ENCODE measurements around the gene BICDL1. TPM values are rescaled to one million over a fixed set of nuclear protein-coding genes. Genes with fewer than 3 reads are reported as not detected.

BICDL1 gene
- total and polyA plus RNA-seq, 10 donors: 4.5 to 16.0 (median 8.7) TPM

DNA sequence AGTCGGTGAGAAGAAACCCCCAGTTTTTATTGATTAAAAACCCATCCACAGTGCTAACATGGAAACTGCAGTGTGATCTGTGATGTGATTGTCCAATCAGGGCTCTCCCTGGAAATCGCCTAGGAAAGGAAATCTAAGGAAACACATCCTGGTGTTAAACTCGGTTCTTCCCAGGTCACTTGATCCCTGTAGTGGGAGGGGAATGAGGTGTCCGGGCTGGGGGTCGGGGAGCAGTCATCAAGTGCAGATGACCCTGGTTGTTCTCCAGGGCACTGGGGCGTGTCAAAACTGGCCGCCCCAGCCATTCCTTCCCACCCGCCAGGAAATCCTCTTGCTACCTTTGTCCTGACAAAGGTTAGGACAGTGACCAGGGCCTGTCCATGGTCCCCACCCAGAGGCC is 106.7 kb downstream of the BICDL1 start:
- TF ChIP-seq, protein P1, sequence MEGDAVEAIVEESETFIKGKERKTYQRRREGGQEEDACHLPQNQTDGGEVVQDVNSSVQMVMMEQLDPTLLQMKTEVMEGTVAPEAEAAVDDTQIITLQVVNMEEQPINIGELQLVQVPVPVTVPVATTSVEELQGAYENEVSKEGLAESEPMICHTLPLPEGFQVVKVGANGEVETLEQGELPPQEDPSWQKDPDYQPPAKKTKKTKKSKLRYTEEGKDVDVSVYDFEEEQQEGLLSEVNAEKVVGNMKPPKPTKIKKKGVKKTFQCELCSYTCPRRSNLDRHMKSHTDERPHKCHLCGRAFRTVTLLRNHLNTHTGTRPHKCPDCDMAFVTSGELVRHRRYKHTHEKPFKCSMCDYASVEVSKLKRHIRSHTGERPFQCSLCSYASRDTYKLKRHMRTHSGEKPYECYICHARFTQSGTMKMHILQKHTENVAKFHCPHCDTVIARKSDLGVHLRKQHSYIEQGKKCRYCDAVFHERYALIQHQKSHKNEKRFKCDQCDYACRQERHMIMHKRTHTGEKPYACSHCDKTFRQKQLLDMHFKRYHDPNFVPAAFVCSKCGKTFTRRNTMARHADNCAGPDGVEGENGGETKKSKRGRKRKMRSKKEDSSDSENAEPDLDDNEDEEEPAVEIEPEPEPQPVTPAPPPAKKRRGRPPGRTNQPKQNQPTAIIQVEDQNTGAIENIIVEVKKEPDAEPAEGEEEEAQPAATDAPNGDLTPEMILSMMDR (IDR thresholded peaks at IDR 0.05 in 8 of 11, conservative IDR thresholded peaks at IDR 0.05 in 3 of 11): no peak
- TF ChIP-seq POLR2A (IDR thresholded peaks at IDR 0.05) (no peak), POLR2AphosphoS5 (IDR thresholded peaks at IDR 0.05) (no peak)
- WGBS, 5 donors: 71 to 95% (median 84%) methylated on average over 5 to 8 of the region's 8 CpGs
- Histone ChIP-seq H3K9me3 (no peaks in the 10 kb centered on the region), H3K27ac (no peak overlapping the region), H3K36me3 (peaks cover 0 to 100% (median 82%) of the 10 kb centered on the region in 6 donors), H3K27me3 (replicated peaks in 1 of 7) (no peaks in the 10 kb centered on the region), H3K4me3 (no peak overlapping the region), H3K4me1 (peaks cover 4 to 13% (median 9%) of the 10 kb centered on the region in 6 donors)
- no peak for DNase-seq
- intact Hi-C loops (cut with DNase I; ENCODE audit: low total_unique reads): no loop called here

- no peak for DNase-seq
- intact Hi-C loops (cut with DNase I; ENCODE audit: low total_unique reads): no loop called here
- peak in 1 of 3 donors; percentile 56 for TF ChIP-seq POLR2AphosphoS5 (IDR thresholded peaks at IDR 0.05)
- TF ChIP-seq, protein P1 (IDR thresholded peaks at IDR 0.05 in 8 of 11, conservative IDR thresholded peaks at IDR 0.05 in 3 of 11): no peak
- TF ChIP-seq POLR2A (IDR thresholded peaks at IDR 0.05): no peak
- no peak overlapping the region for H3K27ac ChIP-seq
- 93 to 96% (median 93%) methylated on average over 34 of the region's 34 CpGs for WGBS, 5 donors
- H3K9me3 ChIP-seq: no peaks in the 10 kb centered on the region
- no peaks in the 10 kb centered on the region for H3K27me3 ChIP-seq (replicated peaks in 1 of 7)
- H3K36me3 ChIP-seq: peaks cover 0 to 100% (median 82%) of the 10 kb centered on the region in 6 donors
- peaks cover 14 to 23% (median 19%) of the 10 kb centered on the region in 6 donors for H3K4me1 ChIP-seq
- H3K4me3 ChIP-seq: no peak overlapping the region
Measured at GRCh38 chr12:120096671-120097202, 107.7 kb downstream of the BICDL1 start.

DNA sequence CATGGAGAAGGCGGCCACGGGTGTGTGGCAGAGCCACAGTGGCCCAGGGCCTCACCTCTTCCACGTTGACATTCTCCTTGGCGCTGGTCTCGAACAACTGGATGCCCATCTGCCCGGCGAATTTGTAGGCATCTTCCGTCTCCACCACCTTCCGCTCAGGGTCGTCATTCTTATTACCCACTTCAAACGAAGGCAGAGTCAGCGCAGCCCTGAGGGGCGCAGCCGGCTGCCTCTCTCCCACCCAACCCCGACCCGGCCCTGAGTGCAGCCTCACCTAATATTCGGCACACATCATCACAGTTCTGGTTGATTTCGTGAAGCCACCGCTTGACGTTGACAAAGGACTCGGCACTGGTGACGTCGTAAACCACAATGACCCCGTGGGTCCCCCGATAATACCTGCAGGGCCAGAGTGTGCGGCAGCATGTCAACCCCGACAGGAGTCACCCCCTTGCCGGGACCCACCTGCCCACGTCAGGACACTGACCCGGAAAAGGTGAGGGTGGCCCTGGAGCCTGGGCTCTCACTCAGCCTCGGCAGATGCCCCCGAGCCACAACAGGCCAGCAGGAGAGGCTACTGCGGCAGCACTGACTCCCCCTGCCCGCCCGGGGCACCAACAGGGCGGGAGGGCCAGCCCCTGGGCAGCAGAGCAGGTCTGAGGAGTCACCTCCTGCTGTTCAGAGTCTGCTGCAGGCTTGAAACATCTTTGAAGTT is 109.9 kb downstream of the BICDL1 start:
- Histone ChIP-seq H3K36me3 (peaks cover 0 to 100% (median 84%) of the 10 kb centered on the region in 6 donors), H3K27me3 (replicated peaks in 1 of 7) (no peaks in the 10 kb centered on the region), H3K9me3 (no peaks in the 10 kb centered on the region), H3K4me1 (peaks cover 22 to 44% (median 37%) of the 10 kb centered on the region in 6 donors), H3K27ac (no peak overlapping the region), H3K4me3 (no peak overlapping the region)
- WGBS, 5 donors: 94 to 97% (median 95%) methylated on average over 31 to 36 of the region's 36 CpGs
- TF ChIP-seq, protein P1 (IDR thresholded peaks at IDR 0.05 in 8 of 11, conservative IDR thresholded peaks at IDR 0.05 in 3 of 11): no peak
- peak in 1 of 3 donors; percentile 17 for TF ChIP-seq POLR2AphosphoS5 (IDR thresholded peaks at IDR 0.05)
- intact Hi-C loops (cut with DNase I; ENCODE audit: low total_unique reads): no loop called here
- no peak for DNase-seq

DNA sequence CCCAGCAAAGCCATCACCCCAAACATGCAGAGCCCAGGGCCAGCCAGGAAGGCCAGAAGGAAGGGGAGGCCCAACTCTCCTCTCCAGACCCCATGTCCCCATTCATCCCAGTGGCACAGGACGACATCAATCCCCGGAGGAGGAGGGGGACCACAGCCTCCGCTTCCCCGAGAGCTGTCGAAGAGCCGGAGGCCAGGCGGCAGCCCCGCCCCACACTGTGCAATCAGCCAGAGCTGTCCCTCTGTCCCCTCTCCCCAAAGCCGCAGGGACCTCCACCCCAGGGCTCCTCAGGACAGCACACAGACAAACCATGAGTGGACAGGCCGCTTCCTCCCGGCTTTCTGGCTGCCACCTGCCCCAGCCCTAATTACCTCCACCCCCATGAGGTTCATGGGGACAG is 110.7 kb downstream of the BICDL1 start:
- Histone ChIP-seq H3K4me3 (no peak overlapping the region), H3K4me1 (peaks cover 22 to 50% (median 37%) of the 10 kb centered on the region in 6 donors), H3K27me3 (replicated peaks in 1 of 7) (no peaks in the 10 kb centered on the region), H3K36me3 (peaks cover 0 to 100% (median 86%) of the 10 kb centered on the region in 6 donors), H3K27ac (peak overlapping the region in 2 of 8 donors; percentile 67 to 77), H3K9me3 (no peaks in the 10 kb centered on the region)
- 91 to 97% (median 95%) methylated on average over 10 to 11 of the region's 11 CpGs for WGBS, 5 donors
- TF ChIP-seq, protein P1 (IDR thresholded peaks at IDR 0.05 in 8 of 11, conservative IDR thresholded peaks at IDR 0.05 in 3 of 11): no peak
- TF ChIP-seq POLR2A (IDR thresholded peaks at IDR 0.05) (no peak), POLR2AphosphoS5 (IDR thresholded peaks at IDR 0.05) (peak in 1 of 3 donors; percentile 22)
- intact Hi-C loops (cut with DNase I; ENCODE audit: low total_unique reads): no loop called here
- DNase-seq: no peak
